ENCODE results near the gene RCN2.

The RCN2 gene

DNA sequence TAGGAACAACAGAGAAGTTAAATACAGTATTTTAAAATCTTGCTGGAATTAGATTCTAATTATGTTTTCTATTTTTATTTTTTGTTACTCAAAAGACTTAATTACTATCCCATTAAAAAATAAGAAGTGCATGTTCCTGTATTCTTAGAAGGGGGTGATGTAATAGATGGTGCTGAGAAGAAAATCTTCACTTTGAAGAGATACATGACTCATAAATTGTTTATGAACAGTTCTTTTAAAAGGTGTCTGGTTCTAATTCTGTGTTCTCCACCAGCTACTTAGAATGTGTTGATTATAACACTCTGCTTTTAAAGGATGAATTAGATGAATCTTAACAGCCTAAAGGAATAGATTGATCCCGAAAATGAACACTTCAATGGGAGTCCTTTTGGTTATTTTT is 8.2 kb downstream of the RCN2 start:
- no peak for DNase-seq (ENCODE audit: low spot score)
- TF ChIP-seq, protein P1, sequence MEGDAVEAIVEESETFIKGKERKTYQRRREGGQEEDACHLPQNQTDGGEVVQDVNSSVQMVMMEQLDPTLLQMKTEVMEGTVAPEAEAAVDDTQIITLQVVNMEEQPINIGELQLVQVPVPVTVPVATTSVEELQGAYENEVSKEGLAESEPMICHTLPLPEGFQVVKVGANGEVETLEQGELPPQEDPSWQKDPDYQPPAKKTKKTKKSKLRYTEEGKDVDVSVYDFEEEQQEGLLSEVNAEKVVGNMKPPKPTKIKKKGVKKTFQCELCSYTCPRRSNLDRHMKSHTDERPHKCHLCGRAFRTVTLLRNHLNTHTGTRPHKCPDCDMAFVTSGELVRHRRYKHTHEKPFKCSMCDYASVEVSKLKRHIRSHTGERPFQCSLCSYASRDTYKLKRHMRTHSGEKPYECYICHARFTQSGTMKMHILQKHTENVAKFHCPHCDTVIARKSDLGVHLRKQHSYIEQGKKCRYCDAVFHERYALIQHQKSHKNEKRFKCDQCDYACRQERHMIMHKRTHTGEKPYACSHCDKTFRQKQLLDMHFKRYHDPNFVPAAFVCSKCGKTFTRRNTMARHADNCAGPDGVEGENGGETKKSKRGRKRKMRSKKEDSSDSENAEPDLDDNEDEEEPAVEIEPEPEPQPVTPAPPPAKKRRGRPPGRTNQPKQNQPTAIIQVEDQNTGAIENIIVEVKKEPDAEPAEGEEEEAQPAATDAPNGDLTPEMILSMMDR (IDR thresholded peaks at IDR 0.05; ENCODE audit: extremely low read depth, missing control alignments), result no peak

- no peak for DNase-seq (ENCODE audit: low spot score)
Measured at GRCh38 chr15:76941636-76942035, 10.1 kb downstream of the RCN2 start.

DNA sequence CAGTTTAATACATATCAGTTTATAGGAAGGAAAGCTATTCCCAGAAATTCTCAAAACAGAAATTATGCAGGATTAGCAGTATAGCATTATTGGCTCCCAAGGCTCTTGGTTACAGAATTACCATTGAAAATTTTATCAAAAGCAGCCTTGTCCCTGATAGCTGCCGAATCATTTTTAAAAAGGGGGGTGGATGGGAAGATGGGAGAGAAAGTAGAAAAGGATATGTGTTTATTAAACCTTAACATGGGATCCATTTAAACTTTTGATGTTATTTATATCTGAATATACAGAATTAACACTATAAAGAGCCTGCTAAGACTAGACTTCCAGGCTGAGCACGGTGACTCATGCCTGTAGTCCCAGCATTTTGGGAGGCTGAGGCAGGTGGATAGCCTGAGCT is 10.8 kb downstream of the RCN2 start:
- TF ChIP-seq, protein P1 (IDR thresholded peaks at IDR 0.05; ENCODE audit: extremely low read depth, missing control alignments), result no peak
- DNase-seq (ENCODE audit: low spot score), result no peak

More at GRCh38 chr15:76941636-76942035, 10.1 kb downstream of the RCN2 start:
- TF ChIP-seq, protein P1 (IDR thresholded peaks at IDR 0.05; ENCODE audit: extremely low read depth, missing control alignments), result no peak

GRCh38 chr15:76945494-76946093 is 14.0 kb downstream of the RCN2 start:
- TF ChIP-seq, protein P1 (IDR thresholded peaks at IDR 0.05; ENCODE audit: extremely low read depth, missing control alignments), result no peak

GRCh38 chr15:76947454-76947853 is 15.9 kb downstream of the RCN2 start:
- DNase-seq (ENCODE audit: low spot score), result no peak
- TF ChIP-seq, protein P1 (IDR thresholded peaks at IDR 0.05; ENCODE audit: extremely low read depth, missing control alignments), result no peak

More at GRCh38 chr15:76945494-76946093, 14.0 kb downstream of the RCN2 start:
- no peak for DNase-seq (ENCODE audit: low spot score)

- no peak for DNase-seq (ENCODE audit: low spot score)
- TF ChIP-seq, protein P1 (IDR thresholded peaks at IDR 0.05; ENCODE audit: extremely low read depth, missing control alignments), result no peak
Measured at GRCh38 chr15:76951220-76951619, 19.7 kb downstream of the RCN2 start.

DNA sequence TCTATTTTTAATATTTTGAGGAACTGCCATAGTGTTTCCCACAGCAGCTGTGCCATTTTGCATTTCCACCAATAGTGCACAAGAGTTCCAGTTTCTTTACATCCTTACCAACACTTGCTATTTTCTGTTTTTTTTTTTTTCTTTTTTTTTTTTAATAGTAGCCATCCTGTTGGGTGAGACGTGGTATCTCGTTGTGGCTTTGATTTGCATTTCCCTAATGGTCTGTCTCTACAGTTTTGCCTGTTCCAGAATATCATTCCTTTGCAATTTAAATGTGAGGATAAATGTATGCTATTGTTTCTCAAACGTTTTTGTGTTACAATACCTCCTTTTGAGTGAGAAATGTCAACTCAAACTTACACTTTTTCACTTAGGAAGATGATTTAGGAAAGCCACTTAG is 22.4 kb downstream of the RCN2 start:
- TF ChIP-seq, protein P1 (IDR thresholded peaks at IDR 0.05; ENCODE audit: extremely low read depth, missing control alignments), result no peak

More for the DNA sequence above, 22.4 kb downstream of the RCN2 start:
- DNase-seq (ENCODE audit: low spot score), result no peak
